B cell (primary cell): ENCODE measurements around the gene IFT122.

ENCODE experiments used
- CTCF ChIP-seq: fragments of 200-600 bp; IDR thresholded peaks from one replicate; pipeline ENCODE4 v1.8.0; 2022; ENCODE audit warnings: antibody characterized with exemption, mild to moderate bottlenecking
- EZH2 ChIP-seq: IDR thresholded peaks from 2 replicates; pipeline ENCODE4 v1.6.1; 2012; ENCODE audit warnings: borderline replicate concordance, low read depth, mild to moderate bottlenecking, moderate library complexity, low read length; ENCODE audit not compliant: insufficient read depth, poor library complexity, severe bottlenecking

GRCh38 chr3:129486664-129487035, 46.6 kb downstream of the IFT122 start:
- no peak for TF ChIP-seq CTCF
- no peak for TF ChIP-seq EZH2
